Kasumi-1 (cell line): ENCODE results near the gene TEX28.
"Not testable (repeated sequence)": the region's sequence is repeated elsewhere in the genome, so short reads cannot be mapped to it uniquely, and the experiment has no call there.

ENCODE experiments used
- DNase-seq, 2 experiments: peaks; one replicate each; lab custom pipeline; 2025; lab: John Stamatoyannopoulos, UW

The TEX28 gene

GRCh38 chrX:154247377-154248045 is 47.4 kb downstream of the TEX28 start:
- DNase-seq, result not testable (repeated sequence)

- DNase-seq, result not testable (repeated sequence)
Measured at GRCh38 chrX:154239982-154240503, 54.9 kb downstream of the TEX28 start.

GRCh38 chrX:154238939-154239559 is 55.9 kb downstream of the TEX28 start:
- DNase-seq, result not testable (repeated sequence)

DNA sequence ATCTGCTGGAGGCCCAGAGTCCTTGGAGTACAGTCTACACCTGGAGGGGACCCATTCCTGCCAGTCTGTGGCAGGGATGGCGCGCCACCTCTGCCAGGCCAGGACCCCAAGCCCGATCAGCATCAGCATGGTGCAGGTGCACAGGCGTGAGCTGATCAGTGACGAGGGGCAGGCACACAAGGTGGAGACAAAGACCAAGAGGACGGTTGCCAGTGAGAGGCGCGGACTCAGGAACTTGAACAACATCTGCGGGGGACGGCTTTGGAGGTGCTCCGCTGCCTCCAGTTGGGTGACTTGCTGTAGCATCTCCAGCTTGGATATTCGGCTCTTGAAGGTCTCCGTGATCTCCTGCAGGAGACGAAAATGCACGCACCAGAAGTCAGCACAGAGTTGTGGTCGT is 61.3 kb downstream of the TEX28 start:
- DNase-seq, result not testable (repeated sequence)

- not testable (repeated sequence) for DNase-seq
Measured at GRCh38 chrX:154231443-154231842, 63.5 kb downstream of the TEX28 start.

DNA sequence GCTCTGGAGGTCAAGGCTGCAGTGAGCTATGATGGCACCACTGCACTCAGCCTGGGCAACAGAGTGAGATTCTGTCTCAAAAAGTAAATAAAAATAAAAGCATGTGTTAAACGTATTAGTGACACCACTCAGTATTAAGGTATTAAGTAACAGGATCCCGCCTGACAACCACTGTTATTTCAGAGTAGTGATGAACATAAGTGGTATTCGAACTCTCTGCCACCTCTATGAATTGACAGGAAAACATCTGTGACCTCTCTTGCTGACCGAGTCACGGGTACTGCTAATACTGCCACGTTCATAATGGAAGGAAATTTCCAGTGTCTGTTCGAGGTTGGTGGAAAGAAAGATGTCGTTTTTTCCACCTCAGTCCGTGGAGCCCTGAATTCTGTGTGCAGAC is 68.2 kb downstream of the TEX28 start:
- DNase-seq, result not testable (repeated sequence)

- DNase-seq, result not testable (repeated sequence)
Measured at GRCh38 chrX:154225292-154225691, 69.6 kb downstream of the TEX28 start.
